Aortic smooth muscle cell (primary cell): Measurements from ENCODE around the gene HMGN4. TPM values are rescaled to one million over a fixed set of nuclear protein-coding genes. Genes with fewer than 3 reads are reported as not detected.

ENCODE experiments used
- total RNA-seq: library from RNA; depleted of rRNA; stranded (reverse); fragments of >200 nt; gene quantifications from 2 replicates; pipeline ENCODE4 v1.2.3, GENCODE V29; 2014

The HMGN4 gene
- total RNA-seq = 70.9 and 77.5 TPM in 2 replicates

DNA sequence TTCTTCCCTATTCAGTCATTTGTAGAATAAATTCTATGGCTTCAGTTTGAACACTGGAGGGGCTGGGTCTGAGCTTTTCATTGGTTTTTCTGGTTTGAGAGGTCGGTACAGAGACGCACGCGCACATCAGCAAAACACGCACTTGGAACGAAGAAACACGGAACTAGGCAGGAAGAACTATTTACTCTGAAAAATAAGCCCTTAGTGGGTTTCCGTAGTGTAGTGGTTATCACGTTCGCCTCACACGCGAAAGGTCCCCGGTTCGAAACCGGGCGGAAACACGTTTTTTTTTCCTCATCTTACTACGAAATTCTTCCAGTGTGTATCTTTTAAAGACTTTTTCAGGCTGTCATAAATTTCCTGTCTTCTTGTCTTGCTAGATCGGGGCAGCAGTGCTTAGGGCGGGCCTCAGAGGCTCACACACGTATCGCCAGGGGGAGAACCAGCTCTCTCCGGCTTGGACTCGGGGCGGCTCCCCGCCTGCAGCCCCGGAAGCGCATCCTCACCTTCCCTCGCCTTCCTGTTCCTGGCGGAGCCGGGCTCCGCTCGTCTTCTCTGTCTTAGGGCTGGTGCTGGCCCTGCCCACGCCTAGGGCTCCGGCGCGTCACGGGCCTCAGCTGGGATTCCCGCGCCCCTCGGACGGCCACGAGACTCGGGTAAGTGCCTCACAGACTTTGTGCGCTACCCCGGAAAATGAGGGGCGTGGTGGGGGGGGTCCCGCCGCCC lies at the start of gene HMGN4:
TSS of gene HMGN4 (plus strand) at position 521 of the 726 bp plus-strand sequence. CDS start 6,841 bp downstream, outside the sequence.

DNA sequence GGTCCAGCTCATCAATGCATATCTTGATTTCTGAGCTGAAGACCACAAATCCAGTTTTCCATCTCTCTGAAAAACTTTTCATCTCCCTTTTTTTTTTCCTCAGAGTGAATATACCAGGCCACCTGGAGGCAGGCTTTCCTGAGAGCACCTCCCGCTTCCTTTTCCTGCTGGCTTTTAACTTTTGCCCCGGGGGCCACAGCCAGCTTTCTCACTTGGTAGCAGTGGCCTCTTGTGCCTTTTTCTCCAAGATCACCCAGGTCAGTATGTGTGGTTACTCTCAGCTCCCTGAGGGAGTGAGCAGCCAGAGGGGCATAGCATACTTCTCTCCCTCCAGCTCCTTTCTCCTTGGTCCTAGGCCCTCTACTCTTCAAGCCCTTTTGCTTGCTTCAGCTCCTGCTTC lies 38.1 kb upstream of the HMGN4 start, which contains the start of gene BTN1A1:
TSS of gene BTN1A1 (plus strand) at position 202 of the 400 bp plus-strand sequence. CDS start 984 bp downstream, outside the sequence.

Other genes starting within 250 kb of the HMGN4 start
- 29.7 and 30.9 TPM in 2 replicates for gene BTN3A2, start 173.2 kb upstream of the HMGN4 start, total RNA-seq
- 7.8 and 13.2 TPM in 2 replicates for gene BTN2A2, start 155.3 kb upstream of the HMGN4 start, total RNA-seq
- gene BTN3A1, start 136.1 kb upstream of the HMGN4 start, total RNA-seq = 14.0 and 20.1 TPM in 2 replicates
- 16.8 TPM in 2 replicates for gene BTN3A3, start 97.9 kb upstream of the HMGN4 start, total RNA-seq
- 15.5 and 16.3 TPM in 2 replicates for gene BTN2A1, start 80.4 kb upstream of the HMGN4 start, total RNA-seq
- under 0.01 TPM in 1 of 2 replicates, not detected in the other for gene BTN1A1, start 38.1 kb upstream of the HMGN4 start, total RNA-seq
- 11.7 and 12.2 TPM in 2 replicates for gene ABT1, start 58.6 kb downstream of the HMGN4 start, total RNA-seq
- 12.0 and 13.7 TPM in 2 replicates for gene ZNF322, start 121.4 kb downstream of the HMGN4 start, total RNA-seq